CD4-positive, alpha-beta T cell treated with Interleukin-21 for 1 hour (primary cell): ENCODE results near the gene FOXE1.

ENCODE experiments used
- DNase-seq: peaks from one replicate; pipeline ENCODE4 v3.0.0-alpha.2; 2020

Gene FOXE1

DNA sequence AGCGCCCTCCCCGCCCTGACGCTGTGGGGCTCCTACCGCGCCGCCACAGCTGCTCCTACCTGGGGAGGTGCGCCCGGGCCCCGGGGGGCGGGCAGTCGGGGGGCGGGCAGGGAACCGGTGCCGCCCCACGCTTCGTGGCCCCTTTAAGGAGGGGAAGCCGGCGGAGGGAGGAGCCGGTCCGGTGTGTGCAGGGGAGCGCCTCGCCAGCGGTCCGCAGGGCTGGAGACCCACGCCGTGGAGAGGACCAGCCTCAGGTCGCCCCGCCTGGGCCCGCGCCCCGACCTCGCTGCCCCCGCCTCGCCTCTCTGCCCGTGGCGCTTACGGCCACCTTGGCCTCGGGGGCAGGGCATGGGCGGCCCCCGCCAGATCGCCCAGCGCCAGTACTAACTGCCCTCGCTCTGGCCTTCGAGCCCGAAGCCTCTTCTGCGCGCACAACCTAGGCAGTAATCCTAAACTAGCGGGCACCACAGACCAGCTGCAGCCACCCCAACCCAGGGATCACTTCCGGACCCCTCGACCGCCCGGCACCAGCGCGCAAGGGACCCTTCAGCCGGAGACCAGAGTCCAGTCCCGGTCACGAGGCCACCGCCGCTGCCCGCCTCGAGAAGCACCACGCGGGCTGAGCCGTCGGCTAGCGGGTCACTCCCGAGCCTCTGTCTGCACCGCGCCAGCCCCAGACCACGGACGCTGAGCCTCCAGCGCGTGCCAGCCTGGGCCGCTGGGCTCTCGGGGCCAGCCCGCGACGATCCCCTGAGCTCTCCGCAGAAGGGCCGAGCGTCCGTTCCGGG lies at the start of gene FOXE1:
FOXE1 (plus strand) TSS at position 171 of the 788 bp plus-strand sequence. CDS start 689 bp downstream, outside the sequence.
- DNase-seq: no peak

- DNase-seq: no peak
Observed at GRCh38 chr9:97804059-97804365, 49.0 kb upstream of the FOXE1 start.

GRCh38 chr9:97806721-97807120 lies 46.3 kb upstream of the FOXE1 start:
- no peak for DNase-seq

DNA sequence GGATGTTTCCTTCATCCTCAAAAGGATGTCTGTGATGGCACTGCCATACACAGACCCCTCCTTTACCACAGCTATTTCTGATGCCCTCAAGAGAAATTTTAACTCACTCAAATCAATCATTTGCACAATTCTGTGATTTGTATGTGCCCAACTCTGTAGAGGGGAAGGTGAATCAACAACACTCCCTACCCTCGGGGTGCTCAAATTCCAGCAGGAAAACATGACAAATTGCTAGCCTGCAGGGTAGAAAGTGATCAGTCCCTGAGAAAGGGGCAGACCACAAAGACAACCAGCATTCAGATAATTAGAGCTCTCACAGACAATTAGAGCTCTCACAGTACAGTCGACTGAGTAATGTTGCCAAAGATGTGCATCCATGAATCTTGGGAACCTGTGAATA lies 45.3 kb upstream of the FOXE1 start:
- DNase-seq: no peak

DNA sequence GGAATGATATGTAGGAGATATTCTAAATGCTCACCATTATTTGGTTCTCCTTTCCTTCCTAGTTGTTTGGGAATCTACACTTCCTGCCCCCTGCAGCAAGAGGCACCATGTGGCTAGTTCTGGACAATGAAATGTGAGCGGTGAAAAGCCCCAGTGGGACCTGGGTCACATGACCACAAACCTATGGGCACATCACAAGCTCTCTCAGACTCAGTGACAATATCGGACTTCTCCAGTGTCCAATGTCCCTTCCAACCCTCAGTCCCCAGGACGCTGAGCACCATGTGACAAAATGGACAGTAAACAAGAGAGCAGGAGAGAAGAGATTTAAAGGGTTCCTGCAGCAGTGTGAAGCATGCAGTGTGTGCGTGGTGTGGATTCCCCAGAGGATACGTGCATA lies 44.6 kb upstream of the FOXE1 start:
- DNase-seq: no peak

DNA sequence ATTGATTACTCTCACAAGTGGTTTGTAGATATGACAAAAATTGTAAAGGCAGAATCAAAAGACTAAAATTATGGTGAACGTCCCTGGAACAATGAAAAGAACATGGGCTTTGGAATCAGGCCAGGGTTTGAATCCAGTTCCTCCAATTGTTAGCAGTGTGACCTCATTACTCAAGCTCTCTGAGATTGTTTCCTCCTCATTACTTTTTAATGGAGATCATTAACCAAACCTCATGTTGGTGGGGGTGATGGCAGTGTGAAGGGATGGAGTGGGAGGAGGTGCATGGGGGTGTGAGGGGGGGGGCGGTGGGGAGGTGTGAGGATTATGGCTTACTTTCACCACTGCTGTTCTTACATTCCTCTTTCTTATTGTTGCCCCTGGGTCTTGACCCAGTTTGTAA lies 44.1 kb upstream of the FOXE1 start:
- no peak for DNase-seq

GRCh38 chr9:97809666-97810344 lies 43.2 kb upstream of the FOXE1 start:
- DNase-seq: no peak

DNA sequence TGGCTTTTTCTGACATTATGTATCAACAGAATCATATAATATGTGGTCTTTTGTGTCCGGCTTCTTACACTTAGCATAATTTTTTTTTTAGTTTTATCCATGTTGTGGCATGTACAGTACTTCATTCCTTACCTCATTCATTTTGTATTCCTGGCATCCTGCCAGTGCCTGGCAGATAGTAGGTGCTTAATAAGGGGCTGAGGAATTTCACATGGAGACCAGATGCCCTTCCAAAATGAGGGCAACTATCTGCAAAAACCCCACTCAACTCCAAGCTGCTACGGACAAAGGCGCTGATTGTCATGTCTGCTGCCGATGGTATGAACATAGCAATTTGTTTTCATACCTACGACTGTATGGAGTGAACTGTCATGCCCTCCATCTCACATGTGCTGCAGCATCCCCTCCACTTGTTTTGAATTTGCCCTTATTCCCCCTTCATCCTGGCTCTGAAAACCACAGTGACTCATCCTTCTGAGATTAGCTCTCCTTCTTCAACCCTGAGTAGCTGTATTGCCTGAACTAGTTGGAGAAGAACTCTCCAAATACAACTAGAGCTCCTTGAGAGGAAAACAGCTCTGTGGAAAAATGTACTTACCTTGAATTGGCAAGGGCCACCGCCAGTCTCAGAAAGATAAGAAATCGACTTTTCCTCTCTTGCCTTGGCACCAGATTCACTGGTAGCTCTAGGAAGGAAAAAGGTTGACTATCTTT lies 41.3 kb upstream of the FOXE1 start:
- no peak for DNase-seq

DNA sequence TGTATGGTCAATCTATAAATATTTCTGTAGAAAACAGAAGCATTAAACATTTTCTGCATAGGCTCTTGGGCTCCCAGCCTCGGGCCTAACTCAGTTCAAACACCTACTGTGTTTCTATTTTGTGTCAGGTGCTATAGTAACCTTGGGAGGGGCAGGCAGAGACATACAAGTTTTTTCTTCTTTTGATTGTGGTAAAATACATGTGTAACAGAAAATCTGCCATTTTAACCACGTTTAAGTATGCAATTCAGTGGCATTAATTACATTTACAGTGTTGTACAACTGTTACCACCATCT lies 40.8 kb upstream of the FOXE1 start:
- no peak for DNase-seq

DNA sequence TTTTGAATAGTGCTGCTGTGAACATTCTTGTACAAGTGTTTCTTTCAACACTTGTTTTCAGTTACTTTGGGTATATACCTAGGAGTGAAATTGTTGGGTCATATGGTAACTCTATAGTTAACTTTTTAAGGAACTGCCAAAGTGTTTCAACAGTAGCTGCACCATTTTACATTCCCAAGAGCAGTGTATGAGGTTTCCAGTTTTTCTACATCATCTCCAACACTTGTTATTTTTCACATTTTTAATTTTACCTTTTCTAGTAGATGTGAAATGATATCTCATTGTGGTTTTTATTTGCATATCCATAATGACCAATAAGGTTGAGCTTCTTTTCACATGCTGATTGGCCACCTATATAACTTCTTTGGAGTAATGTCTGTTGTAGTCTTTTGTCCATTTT lies 40.0 kb upstream of the FOXE1 start:
- DNase-seq: no peak

- no peak for DNase-seq
Observed at GRCh38 chr9:97819735-97820134, 33.3 kb upstream of the FOXE1 start.

GRCh38 chr9:97820373-97820772 lies 32.7 kb upstream of the FOXE1 start:
- no peak for DNase-seq

DNA sequence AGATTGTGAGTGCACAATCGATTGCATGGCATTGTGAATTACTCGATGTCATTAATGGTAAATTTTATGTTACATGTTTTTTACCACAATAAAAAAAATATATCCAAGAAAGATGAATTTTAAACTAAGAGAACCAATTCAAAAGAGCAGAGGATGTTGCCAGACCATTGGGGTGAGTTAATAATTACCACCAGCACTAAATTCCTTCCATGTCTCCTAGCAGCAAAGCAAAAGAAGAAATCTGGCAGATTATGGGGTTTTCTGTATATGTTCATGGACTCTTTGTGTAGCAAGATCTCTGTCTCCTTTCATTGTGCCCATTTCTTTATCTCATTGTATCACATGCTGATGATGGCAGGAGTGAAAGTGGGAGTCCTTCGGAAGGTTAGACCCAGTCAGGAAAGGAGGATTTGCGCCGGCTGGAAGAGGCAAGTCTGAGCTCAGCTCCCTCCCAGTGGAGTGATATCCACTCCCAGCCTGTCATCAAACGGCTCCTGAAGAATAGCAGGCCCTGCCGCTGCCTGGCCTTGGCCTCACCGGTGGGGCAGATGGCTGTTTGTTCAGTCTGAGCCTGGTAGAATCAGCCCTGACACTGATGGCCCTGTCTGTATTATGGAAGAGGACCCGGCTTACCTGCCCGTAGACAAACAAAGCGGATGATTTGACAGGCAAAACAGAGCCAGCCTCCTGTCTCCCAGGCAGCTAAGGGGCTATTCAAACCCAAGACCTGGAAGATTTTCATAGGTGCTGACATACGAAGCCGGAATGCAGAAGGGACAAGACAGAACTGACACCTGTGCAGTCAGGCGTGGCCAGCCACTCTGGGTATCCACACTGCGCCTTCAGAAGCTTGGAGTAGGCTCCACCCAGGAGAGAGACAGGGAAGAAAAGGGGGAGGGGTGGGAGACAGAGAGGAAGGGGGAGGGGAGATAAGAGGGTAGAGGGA lies 21.9 kb upstream of the FOXE1 start:
- no peak for DNase-seq

DNA sequence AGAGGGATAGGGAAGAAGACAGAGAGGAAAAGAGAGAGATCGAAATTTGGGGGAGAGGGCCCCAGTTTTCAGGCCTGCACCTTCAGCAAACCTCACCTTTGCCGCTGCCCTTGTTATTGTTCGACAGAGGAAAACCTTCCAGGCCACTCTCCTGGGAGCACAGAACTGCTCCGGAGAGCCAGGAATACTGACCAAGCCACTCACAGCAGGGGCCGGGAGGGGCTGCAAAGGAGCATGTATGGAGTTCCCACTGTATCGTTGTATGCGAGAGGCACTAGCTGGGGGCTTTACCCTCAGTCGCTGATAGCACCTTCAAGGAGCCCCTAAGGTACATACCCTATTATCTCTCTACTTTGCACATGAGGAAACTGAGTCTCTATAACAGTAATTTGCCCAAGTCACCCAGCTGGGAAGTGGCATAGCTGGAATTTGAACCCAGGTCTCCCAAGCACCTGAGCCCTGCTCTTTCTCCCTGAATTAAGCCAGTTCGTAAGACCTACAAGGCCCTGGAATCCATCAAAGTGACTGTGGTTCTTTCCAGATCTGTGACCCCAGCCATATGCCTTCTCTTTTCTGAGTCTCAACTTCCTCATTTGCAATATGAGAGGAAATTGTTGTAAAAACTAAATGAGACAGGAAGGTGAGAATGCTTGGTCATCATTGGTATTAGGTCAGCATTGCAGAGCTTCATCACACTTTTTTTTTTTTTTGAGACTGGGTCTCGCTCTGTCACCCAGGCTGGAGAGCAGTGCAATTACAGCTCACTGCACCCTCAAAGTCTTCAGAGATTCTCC lies 21.0 kb upstream of the FOXE1 start:
- no peak for DNase-seq

GRCh38 chr9:97840521-97840920 lies 12.5 kb upstream of the FOXE1 start:
- DNase-seq: no peak

- DNase-seq: no peak
Observed at GRCh38 chr9:97842960-97843359, 10.1 kb upstream of the FOXE1 start.

DNA sequence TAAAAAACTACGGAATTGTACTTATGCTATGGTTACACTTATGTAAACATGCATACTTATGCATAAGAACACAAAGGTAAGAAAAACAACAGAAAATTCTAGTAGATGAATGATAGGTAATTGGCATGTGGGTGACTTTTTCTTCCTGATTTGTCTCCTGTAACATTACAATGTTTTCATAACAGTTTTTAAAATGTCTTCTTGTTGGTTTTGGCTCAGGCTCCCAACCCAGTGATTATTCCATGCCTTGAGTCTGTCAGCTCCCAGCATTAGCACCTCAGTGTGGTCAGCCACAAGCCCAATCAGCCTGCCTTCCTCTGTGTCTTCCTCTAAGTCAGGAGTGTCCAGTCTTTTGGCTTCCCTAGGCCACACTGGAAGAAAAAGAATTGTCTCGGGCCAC lies 7.9 kb upstream of the FOXE1 start:
- no peak for DNase-seq

- DNase-seq: no peak
Observed at GRCh38 chr9:97845763-97846162, 7.3 kb upstream of the FOXE1 start.

GRCh38 chr9:97846347-97846746 lies 6.7 kb upstream of the FOXE1 start:
- no peak for DNase-seq

GRCh38 chr9:97847474-97848214 lies 5.4 kb upstream of the FOXE1 start:
- no peak for DNase-seq

- DNase-seq: no peak
Observed at GRCh38 chr9:97848215-97848479, 4.9 kb upstream of the FOXE1 start.
